Measurements from ENCODE around the gene IQUB. TPM values are rescaled to one million over a fixed set of nuclear protein-coding genes. Genes with fewer than 3 reads are reported as not detected.
"Not testable (repeated sequence)": the region's sequence is repeated elsewhere in the genome, so short reads cannot be mapped to it uniquely, and the experiment has no call there.

The IQUB gene
- total RNA-seq, 1 experiment from 2014 or later: 0.07 TPM

DNA sequence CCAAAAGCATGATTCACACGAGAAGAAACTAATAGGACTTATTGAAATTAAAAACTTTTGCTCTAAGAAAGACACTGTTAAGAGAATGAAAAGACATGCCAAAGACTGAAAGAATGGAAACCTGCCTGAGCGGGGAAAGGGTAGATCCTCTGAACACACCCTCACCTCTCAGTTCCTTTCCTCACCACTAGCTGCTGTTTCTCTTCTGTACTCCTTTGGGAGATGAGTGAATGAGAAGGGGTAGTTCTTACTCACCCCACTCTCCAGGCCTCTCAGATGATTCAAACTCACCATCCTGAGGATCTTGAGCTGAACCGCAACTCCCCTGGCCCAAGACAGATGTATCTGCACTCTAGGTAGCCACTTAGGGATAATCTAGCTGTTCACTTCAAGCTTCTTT, 41.9 kb downstream of the IQUB start:
- no peaks in the 10 kb centered on the region for H3K36me3 ChIP-seq (replicated peaks; ENCODE audit: control insufficient read depth, insufficient read depth, low read length)
- no peak overlapping the region for H3K4me3 ChIP-seq (ENCODE audit: insufficient read depth, low read depth, low read length)
- H3K27me3 ChIP-seq (ENCODE audit: control insufficient read depth, insufficient read depth, low read length): no peaks in the 10 kb centered on the region
- peak; percentile 30 for DNase-seq

DNA sequence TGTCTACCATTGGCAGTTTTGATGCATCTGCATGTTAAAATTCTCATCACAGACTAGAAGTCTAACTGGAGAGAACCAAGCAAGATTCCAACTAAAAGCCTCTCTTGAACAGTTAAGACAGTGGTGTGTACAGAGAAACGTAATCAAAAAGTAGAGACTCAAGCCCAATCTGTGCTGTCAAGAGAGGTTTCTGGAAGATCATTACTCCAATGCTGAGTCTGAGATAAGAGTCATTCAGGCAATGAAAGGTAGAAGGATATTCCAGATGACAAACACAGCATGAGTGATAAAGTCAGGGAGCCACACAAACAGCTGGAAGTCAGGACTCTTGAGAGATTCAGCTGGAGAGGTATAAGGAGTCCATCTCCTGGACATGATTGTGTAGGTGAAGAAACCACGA, 48.7 kb downstream of the IQUB start:
- no peak for DNase-seq
- H3K36me3 ChIP-seq (replicated peaks; ENCODE audit: control insufficient read depth, insufficient read depth, low read length): no peaks in the 10 kb centered on the region
- no peaks in the 10 kb centered on the region for H3K27me3 ChIP-seq (ENCODE audit: control insufficient read depth, insufficient read depth, low read length)
- no peak overlapping the region for H3K4me3 ChIP-seq (ENCODE audit: insufficient read depth, low read depth, low read length)

DNA sequence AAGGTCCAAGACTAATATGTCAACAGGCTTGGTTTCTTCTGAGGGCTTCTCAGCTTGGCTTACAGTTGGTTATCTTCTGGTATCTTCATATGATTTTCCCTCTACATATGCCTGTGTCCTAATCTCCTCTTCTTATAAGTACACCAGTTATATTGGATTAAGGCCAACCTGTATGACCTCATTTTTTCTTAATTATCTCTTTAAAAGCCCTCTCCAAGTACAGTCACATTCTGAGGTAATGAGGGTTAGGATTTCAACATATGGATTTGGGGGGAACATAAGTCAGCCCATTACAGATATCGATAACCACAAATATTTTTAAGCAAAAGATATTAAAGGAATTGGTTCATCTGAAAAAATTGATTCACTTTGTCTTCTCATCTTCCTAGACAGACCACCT, 49.2 kb downstream of the IQUB start:
- Histone ChIP-seq H3K4me3 (ENCODE audit: insufficient read depth, low read depth, low read length) (no peak overlapping the region), H3K27me3 (ENCODE audit: control insufficient read depth, insufficient read depth, low read length) (no peaks in the 10 kb centered on the region), H3K36me3 (replicated peaks; ENCODE audit: control insufficient read depth, insufficient read depth, low read length) (no peaks in the 10 kb centered on the region)
- DNase-seq: no peak

DNA sequence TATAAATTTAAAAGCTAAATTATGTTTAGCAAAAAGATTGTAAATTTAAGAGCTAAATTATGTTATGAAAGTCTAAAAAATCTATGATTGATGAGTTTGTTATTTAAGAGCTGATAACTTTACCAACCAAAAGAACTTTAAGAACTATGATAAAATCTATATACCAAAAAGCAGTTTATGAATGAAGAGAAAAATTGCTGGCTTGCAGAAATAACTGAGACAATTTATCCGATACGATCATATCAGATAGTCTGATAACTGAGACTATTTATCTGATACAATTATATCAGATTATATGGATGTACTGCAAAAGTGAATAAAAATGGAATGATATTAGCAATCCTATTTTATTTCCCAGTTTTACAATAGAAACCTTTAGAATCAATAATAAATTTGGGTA, 50.2 kb downstream of the IQUB start:
- DNase-seq: no peak
- Histone ChIP-seq H3K27me3 (ENCODE audit: control insufficient read depth, insufficient read depth, low read length) (no peaks in the 10 kb centered on the region), H3K4me3 (ENCODE audit: insufficient read depth, low read depth, low read length) (no peak overlapping the region), H3K36me3 (replicated peaks; ENCODE audit: control insufficient read depth, insufficient read depth, low read length) (no peaks in the 10 kb centered on the region)

- Histone ChIP-seq H3K27me3 (ENCODE audit: control insufficient read depth, insufficient read depth, low read length) (no peaks in the 10 kb centered on the region), H3K36me3 (replicated peaks; ENCODE audit: control insufficient read depth, insufficient read depth, low read length) (no peaks in the 10 kb centered on the region)
- no peak for DNase-seq
Measured at GRCh38 chr7:123480107-123480506, 54.3 kb downstream of the IQUB start.

DNA sequence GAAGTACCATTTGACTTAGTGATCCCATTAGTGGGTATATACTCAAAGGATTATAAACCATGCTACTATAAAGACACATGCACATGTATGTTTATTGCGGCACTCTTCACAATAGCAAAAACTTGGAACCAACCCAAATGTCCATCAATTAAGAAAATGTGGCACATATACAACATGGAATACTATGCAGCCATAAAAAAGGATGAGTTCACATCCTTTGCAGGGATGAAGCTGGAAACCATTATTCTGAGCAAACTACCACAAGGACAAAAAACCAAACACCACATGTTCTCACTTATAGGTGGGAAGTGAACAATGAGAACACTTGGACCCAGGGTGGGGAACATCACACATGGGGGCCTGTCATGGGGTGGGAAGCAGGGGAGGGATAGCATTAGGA, 56.3 kb downstream of the IQUB start:
- DNase-seq: not testable (repeated sequence)

More at GRCh38 chr7:123480107-123480506, 54.3 kb downstream of the IQUB start:
- no peak overlapping the region for H3K4me3 ChIP-seq (ENCODE audit: insufficient read depth, low read depth, low read length)

GRCh38 chr7:123472750-123473445, 61.5 kb downstream of the IQUB start:
- DNase-seq: no peak
- Histone ChIP-seq H3K36me3 (replicated peaks; ENCODE audit: control insufficient read depth, insufficient read depth, low read length) (no peaks in the 10 kb centered on the region), H3K4me3 (ENCODE audit: insufficient read depth, low read depth, low read length) (no peak overlapping the region), H3K27me3 (ENCODE audit: control insufficient read depth, insufficient read depth, low read length) (no peaks in the 10 kb centered on the region)

More for the DNA sequence above, 56.3 kb downstream of the IQUB start:
- H3K27me3 ChIP-seq (ENCODE audit: control insufficient read depth, insufficient read depth, low read length); H3K4me3 ChIP-seq (ENCODE audit: insufficient read depth, low read depth, low read length); H3K36me3 ChIP-seq (replicated peaks; ENCODE audit: control insufficient read depth, insufficient read depth, low read length): not testable (repeated sequence)

- no peak for DNase-seq
- Histone ChIP-seq H3K4me3 (ENCODE audit: insufficient read depth, low read depth, low read length) (no peak overlapping the region), H3K36me3 (replicated peaks; ENCODE audit: control insufficient read depth, insufficient read depth, low read length) (no peaks in the 10 kb centered on the region), H3K27me3 (ENCODE audit: control insufficient read depth, insufficient read depth, low read length) (no peaks in the 10 kb centered on the region)
Measured at GRCh38 chr7:123472327-123472726, 62.1 kb downstream of the IQUB start.

GRCh38 chr7:123468303-123468702, 66.1 kb downstream of the IQUB start:
- Histone ChIP-seq H3K36me3 (replicated peaks; ENCODE audit: control insufficient read depth, insufficient read depth, low read length) (no peaks in the 10 kb centered on the region), H3K4me3 (ENCODE audit: insufficient read depth, low read depth, low read length) (no peak overlapping the region), H3K27me3 (ENCODE audit: control insufficient read depth, insufficient read depth, low read length) (no peaks in the 10 kb centered on the region)
- DNase-seq: no peak

GRCh38 chr7:123463890-123464289, 70.5 kb downstream of the IQUB start:
- no peaks in the 10 kb centered on the region for H3K36me3 ChIP-seq (replicated peaks; ENCODE audit: control insufficient read depth, insufficient read depth, low read length)
- H3K4me3 ChIP-seq (ENCODE audit: insufficient read depth, low read depth, low read length): no peak overlapping the region
- H3K27me3 ChIP-seq (ENCODE audit: control insufficient read depth, insufficient read depth, low read length): no peaks in the 10 kb centered on the region
- no peak for DNase-seq

GRCh38 chr7:123460616-123461015, 73.8 kb downstream of the IQUB start:
- DNase-seq: no peak
- no peaks in the 10 kb centered on the region for H3K27me3 ChIP-seq (ENCODE audit: control insufficient read depth, insufficient read depth, low read length)
- no peak overlapping the region for H3K4me3 ChIP-seq (ENCODE audit: insufficient read depth, low read depth, low read length)
- no peaks in the 10 kb centered on the region for H3K36me3 ChIP-seq (replicated peaks; ENCODE audit: control insufficient read depth, insufficient read depth, low read length)

- Histone ChIP-seq H3K4me3 (ENCODE audit: insufficient read depth, low read depth, low read length) (no peak overlapping the region), H3K36me3 (replicated peaks; ENCODE audit: control insufficient read depth, insufficient read depth, low read length) (no peaks in the 10 kb centered on the region), H3K27me3 (ENCODE audit: control insufficient read depth, insufficient read depth, low read length) (no peaks in the 10 kb centered on the region)
- no peak for DNase-seq
Measured at GRCh38 chr7:123455965-123456470, 78.4 kb downstream of the IQUB start.

GRCh38 chr7:123440101-123440548, 94.3 kb downstream of the IQUB start:
- DNase-seq: peak; percentile 36

GRCh38 chr7:123439191-123439590, 95.2 kb downstream of the IQUB start:
- Histone ChIP-seq H3K4me3 (ENCODE audit: insufficient read depth, low read depth, low read length) (no peak overlapping the region), H3K27me3 (ENCODE audit: control insufficient read depth, insufficient read depth, low read length) (no peaks in the 10 kb centered on the region), H3K36me3 (replicated peaks; ENCODE audit: control insufficient read depth, insufficient read depth, low read length) (no peaks in the 10 kb centered on the region)
- no peak for DNase-seq

More at GRCh38 chr7:123440101-123440548, 94.3 kb downstream of the IQUB start:
- no peaks in the 10 kb centered on the region for H3K27me3 ChIP-seq (ENCODE audit: control insufficient read depth, insufficient read depth, low read length)
- no peak overlapping the region for H3K4me3 ChIP-seq (ENCODE audit: insufficient read depth, low read depth, low read length)
- H3K36me3 ChIP-seq (replicated peaks; ENCODE audit: control insufficient read depth, insufficient read depth, low read length): no peaks in the 10 kb centered on the region

DNA sequence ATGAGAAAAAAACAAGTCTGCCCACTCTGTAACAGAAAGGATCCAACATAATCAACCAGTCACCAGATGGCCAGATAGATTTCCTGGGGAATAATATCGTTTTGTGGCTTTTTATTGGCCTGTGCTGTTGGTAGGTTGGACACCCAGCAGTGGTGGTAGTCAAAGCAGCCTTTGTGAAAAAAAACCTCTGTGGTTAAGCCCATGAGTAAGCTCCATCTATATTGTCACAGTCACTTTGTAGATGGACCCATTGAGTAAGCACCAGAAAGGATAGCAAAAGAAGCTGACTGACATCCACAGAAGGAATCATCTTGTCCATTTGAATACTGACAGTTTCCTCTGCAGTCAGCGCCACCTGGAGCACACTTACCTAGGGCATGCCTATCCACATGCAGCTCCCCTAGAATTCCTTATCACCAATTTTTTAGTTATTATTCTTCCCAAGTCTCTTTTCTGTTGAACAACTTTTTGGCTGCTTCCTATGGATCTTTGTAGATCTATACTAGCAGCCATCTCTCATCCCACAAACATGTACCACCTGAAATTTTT, 96.9 kb downstream of the IQUB start:
- Histone ChIP-seq H3K27me3 (ENCODE audit: control insufficient read depth, insufficient read depth, low read length) (no peaks in the 10 kb centered on the region), H3K36me3 (replicated peaks; ENCODE audit: control insufficient read depth, insufficient read depth, low read length) (no peaks in the 10 kb centered on the region), H3K4me3 (ENCODE audit: insufficient read depth, low read depth, low read length) (no peak overlapping the region)
- no peak for DNase-seq

Measured in H7 (cell line).